Kidney (tissue), 14 donors: Measurements from ENCODE around the gene SUGP2. TPM values are rescaled to one million over a fixed set of nuclear protein-coding genes. Genes with fewer than 3 reads are reported as not detected.

Experiments used
- DNase-seq, 5 donors: peaks; one replicate each; pipeline ENCODE4 v3.0.0-alpha.2; 2013 to 2020
- FAIRE-seq: peaks from 2 replicates; lab custom pipeline; 2012; peaks lifted over from hg19 to GRCh38; lab: Jason Lieb, UNC
- H3K27ac ChIP-seq, 2 donors: one replicate each; pipeline ENCODE4 v1.7.0; 2013; ENCODE audit warnings: low read depth in 2 of 2, low read length in 2 of 2, inconsistent platforms in 1 of 2
- H3K27me3 ChIP-seq: one replicate; pipeline ENCODE4 v1.7.1; 2013; ENCODE audit warnings: low read length, inconsistent platforms; ENCODE audit not compliant: control insufficient read depth, insufficient read depth
- H3K36me3 ChIP-seq, 3 donors: one replicate each; pipeline versions ENCODE4 v1.7.0 to v1.7.1; 2013; ENCODE audit warnings: low read length in 3 of 3, control low read depth in 1 of 3, inconsistent platforms in 1 of 3; ENCODE audit not compliant: insufficient read depth in 3 of 3, control insufficient read depth in 2 of 3
- H3K4me1 ChIP-seq, 3 donors: one replicate each; pipeline versions ENCODE4 v1.7.0 to v1.7.1; 2013; ENCODE audit warnings: low read length in 3 of 3, inconsistent platforms in 1 of 3, low read depth in 1 of 3; ENCODE audit not compliant: control insufficient read depth in 2 of 3, insufficient read depth in 2 of 3
- H3K4me3 ChIP-seq, 3 donors: one replicate each; pipeline versions ENCODE4 v1.7.0 to v1.8.1; 2013; ENCODE audit warnings: low read length in 3 of 3, control low read depth in 1 of 3, inconsistent platforms in 1 of 3
- H3K9ac ChIP-seq, 3 donors: one replicate each; pipeline versions ENCODE4 v1.7.0 to v1.7.1; 2013; ENCODE audit warnings: low read length in 3 of 3, control low read depth in 1 of 3, inconsistent platforms in 1 of 3
- H3K9me3 ChIP-seq, 3 donors: one replicate each; pipeline versions ENCODE4 v1.7.0 to v1.7.1; 2013; ENCODE audit warnings: low read length in 3 of 3, control low read depth in 1 of 3, inconsistent platforms in 1 of 3; ENCODE audit not compliant: control insufficient read depth in 2 of 3, insufficient read depth in 1 of 3
- CTCF ChIP-seq: IDR thresholded peaks from 3 replicates; pipeline ENCODE4 v1.5.1; 2012; ENCODE audit warnings: mild to moderate bottlenecking, moderate library complexity, borderline replicate concordance; ENCODE audit not compliant: insufficient read depth; ENCODE audit errors: extremely low read depth
- intact Hi-C: fragments of 100-400 bp; cut with DNase I; formaldehyde crosslinking; loops from one replicate; pipeline ENCODE4 v1.11.1; 2022
- polyA plus RNA-seq: library from polyadenylated mRNA; stranded (reverse); fragments of 350-450 nt; fragmentation: Illumina TruSeq; extraction: RNeasy Lipid Tissue Mini Kit (QIAGEN cat#74804); gene quantifications from one replicate; pipeline ENCODE4 v1.2.3, GENCODE V29; 2014; ENCODE audit warnings: low read depth, low replicate concordance; ENCODE audit not compliant: insufficient read depth
- total RNA-seq: library from RNA; stranded (reverse); fragmentation: NEBNext Ultra II Directional; extraction: Animal tissue kit (Norgen Biotek cat#: 25700); gene quantifications from one replicate; pipeline ENCODE4 v1.2.1, GENCODE V29; 2021
- donor health status: control.
- donor health status: control.
- donor health status: control.
- donor health status: control.
- donor health status: control.
- donor health status: DM: yes; HTN: yes; CAD: no.
- donor health status: Normal renal cell carcinoma (clear cell type).

Gene SUGP2
- total and polyA plus RNA-seq, 2 donors from 2014 or later: 47.5 to 74.1 TPM

GRCh38 chr19:18990128-18990708, 43.1 kb downstream of the SUGP2 start:
- DNase-seq: no peak
- Histone ChIP-seq H3K4me1 (peaks cover 0 to 5% (median 2%) of the 10 kb centered on the region in 3 donors), H3K4me3 (no peak overlapping the region), H3K27ac (no peak overlapping the region), H3K9me3 (no peaks in the 10 kb centered on the region), H3K36me3 (peaks cover 0 to 15% (median 13%) of the 10 kb centered on the region in 3 donors), H3K27me3 (no peaks in the 10 kb centered on the region), H3K9ac (no peak overlapping the region)
- FAIRE-seq: no peak
- intact Hi-C loops: no loop called here
- TF ChIP-seq CTCF: no peak

- FAIRE-seq: no peak
Measured at GRCh38 chr19:18989316-18989715, 44.0 kb downstream of the SUGP2 start.

GRCh38 chr19:18987456-18987855, 45.9 kb downstream of the SUGP2 start:
- Histone ChIP-seq H3K4me1 (peaks cover 0 to 5% (median 2%) of the 10 kb centered on the region in 3 donors), H3K9me3 (no peaks in the 10 kb centered on the region), H3K27ac (no peak overlapping the region), H3K36me3 (no peaks in the 10 kb centered on the region), H3K9ac (no peak overlapping the region), H3K27me3 (no peaks in the 10 kb centered on the region), H3K4me3 (no peak overlapping the region)
- TF ChIP-seq CTCF: no peak
- intact Hi-C loops: no loop called here
- FAIRE-seq (no peak), DNase-seq (no peak)

More at GRCh38 chr19:18989316-18989715, 44.0 kb downstream of the SUGP2 start:
- no peak for DNase-seq
- Histone ChIP-seq H3K27me3 (no peaks in the 10 kb centered on the region), H3K27ac (no peak overlapping the region), H3K4me1 (peaks cover 0 to 5% (median 2%) of the 10 kb centered on the region in 3 donors), H3K4me3 (no peak overlapping the region), H3K9me3 (no peaks in the 10 kb centered on the region), H3K9ac (no peak overlapping the region), H3K36me3 (peaks cover 0 to 15% (median 11%) of the 10 kb centered on the region in 3 donors)
- intact Hi-C loops: no loop called here
- TF ChIP-seq CTCF: no peak
